Activated naive CD4-positive, alpha-beta T cell treated with Interleukin-2 at 50 U/mL for 16 hours (primary cell): ENCODE results near the gene EMILIN1.

Experiments used
- DNase-seq: peaks from one replicate; pipeline ENCODE4 v3.0.0-alpha.2; 2020

Gene EMILIN1

DNA sequence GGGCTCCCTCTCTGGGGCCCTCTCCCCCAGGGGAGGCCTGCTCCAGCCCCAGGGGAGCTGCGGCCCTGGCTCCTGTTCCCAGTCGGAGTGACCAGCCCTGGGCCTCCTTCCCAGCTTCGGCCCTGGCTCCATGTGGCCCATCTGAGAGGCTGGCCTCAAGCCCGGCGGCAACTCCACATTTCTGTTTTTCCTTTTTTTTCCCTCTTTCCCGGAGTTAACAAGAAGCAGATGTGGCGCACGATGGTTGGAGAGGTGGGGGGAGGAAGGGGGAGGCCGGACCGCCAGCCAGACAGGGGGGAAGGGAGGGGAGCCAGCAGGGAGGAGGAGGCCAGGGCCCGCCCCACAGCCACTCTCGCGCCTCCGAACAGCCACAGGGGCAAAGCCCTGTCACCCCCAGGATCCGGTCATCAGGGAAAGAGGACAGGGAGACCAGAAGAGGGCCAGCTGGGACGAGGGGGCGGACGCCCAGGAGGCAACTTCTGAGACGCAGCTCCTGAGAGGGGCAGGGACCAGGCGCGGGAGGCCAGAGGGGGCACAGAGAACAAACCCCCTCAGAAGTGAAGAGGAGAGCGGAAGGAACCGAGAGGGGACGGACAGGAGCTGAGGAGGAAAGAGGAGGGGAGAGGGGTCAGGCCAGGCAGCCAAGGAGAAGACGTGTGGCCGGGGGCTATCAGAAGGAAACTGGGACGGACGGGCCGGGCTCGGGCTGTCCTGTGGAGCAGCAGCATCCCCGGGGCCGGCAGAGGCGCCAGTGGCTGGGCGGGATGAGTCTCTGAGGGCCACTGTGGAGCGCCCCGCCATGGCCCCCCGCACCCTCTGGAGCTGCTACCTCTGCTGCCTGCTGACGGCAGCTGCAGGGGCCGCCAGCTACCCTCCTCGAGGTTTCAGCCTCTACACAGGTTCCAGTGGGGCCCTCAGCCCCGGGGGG is at the start of gene EMILIN1:
TSS of gene EMILIN1 (plus strand) at position 349 of the 928 bp plus-strand sequence. CDS start at position 800, 451 bp downstream.
- no peak for DNase-seq

DNA sequence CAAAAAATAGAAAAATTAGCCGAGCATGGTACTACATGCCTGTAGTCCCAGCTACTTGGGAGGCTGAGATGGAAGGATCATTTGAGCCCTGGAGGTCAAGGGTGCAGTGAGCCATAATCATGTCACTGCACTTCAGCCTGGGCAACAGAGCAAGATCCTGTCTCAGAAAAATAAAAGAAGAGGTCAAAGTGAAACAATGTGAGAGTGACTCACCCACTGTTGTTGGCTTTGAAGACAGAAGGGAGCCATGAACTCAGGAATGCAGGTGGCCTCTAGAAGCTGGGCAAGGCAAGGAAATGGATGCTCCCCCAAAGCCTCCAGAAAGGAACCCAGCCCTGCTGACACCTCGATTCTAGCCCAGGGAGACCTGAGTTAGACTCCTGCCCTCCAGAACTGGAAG is 49.4 kb upstream of the EMILIN1 start:
- no peak for DNase-seq

DNA sequence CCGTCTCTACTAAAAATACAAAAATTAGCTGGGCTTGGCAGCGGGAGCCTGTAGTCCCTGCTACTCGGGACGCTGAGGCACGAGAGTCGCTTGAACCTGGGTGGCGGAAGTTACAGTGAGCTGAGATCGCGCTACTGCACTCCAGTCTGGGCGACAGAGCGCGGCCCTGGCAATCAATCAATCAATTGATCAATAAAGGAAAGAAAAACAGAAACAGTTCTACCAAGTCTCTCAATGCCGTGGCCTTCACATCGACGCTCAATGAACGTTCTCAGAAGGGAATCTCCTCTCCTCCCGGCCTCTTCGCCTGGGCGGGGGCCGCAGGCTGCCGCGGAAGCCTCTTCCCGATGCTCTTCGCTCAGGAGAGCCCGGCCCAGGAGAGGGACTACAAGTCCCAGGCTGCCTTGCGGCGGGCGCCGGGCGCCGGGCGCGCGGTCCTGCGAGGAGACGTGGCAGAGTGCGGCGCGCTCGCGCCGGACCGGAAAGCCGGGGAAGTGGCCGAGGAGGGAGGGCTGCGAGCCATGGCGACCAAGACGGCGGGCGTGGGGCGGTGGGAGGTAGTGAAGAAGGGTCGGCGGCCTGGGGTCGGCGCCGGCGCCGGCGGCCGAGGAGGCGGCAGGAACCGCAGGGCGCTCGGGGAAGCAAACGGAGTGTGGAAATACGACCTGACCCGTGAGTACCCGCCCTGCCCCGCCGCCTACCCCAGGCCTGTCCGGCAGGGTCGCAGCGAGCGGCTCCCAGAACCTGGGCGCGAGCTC is 45.7 kb upstream of the EMILIN1 start, which contains the start of gene TMEM214:
TSS of gene TMEM214 (plus strand) at position 471 of the 758 bp plus-strand sequence. CDS start at position 522, 51 bp downstream.
- DNase-seq, result peak; percentile 82

DNA sequence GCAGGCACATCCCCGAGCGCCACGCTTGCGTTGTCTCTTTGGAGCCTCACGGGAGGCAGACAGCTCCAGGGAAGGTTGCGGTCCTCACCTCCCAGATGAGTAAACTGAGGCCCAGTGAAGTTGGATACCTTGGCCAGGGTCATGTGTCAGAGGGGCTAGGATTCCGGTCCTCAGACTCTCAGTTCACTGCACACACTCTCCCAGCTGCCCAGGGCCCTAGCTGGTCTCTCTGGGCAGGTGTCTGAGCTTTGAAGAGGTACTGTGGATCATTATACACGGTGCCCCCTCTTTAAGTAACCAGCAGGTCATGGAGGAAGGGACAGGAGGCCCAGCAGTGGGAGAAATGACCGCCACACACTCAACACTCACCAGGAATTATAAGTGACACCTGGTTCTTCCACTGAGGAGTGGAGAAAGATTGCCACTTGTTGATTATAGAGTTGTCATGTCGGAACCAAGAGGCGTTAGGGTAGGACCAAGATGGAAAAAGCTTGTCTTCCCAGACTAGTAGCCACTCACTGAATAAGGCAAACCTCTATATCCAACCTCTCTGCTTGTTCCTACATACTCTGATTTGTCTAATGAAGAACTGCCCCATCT is 45.1 kb upstream of the EMILIN1 start:
- DNase-seq, result no peak

DNA sequence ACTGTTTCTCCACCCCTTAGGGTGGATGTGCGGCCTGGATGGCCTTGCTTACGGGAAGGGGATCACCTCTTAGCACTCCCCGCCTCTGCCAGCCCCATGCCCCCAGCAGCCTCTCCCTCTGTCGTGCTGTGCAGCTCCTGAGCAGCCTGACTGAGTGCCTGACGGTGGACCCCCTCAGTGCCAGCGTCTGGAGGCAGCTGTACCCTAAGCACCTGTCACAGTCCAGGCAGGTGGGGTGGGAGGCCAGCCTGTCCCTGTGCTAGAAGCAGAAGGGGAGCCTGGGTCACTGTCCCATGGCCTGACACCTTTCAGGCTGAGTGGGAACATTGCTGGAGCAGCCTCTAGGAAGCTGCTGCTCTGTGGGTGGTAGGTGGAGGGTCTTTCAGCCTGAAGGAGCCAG is 40.4 kb upstream of the EMILIN1 start:
- no peak for DNase-seq

DNA sequence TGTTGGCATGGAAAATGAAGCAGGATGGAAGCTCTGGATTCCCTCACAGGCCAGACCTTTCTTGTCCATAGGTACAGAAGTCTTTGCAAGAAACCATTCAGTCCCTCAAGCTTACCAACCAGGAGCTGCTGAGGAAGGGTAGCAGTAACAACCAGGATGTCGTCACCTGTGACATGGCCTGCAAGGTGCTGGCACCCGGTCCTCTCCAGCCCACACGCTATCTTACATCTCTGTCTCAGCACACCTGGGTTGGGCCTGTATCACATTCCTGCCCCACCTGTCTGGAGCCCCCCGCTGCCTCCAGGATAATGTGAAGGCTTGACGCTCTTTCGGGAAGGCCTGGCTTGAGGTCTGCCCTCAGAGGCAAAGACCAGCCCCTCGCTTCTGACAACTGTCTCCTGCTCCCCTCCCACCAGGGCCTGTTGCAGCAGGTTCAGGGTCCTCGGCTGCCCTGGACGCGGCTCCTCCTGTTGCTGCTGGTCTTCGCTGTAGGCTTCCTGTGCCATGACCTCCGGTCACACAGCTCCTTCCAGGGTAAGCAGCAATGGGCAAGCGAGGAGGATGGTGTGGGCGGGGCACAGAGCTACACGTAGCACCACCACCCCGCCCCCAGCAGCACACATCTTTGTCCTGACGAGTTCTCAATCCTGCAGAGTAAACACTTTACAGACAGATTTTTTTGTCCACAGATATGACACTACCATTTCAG is 39.6 kb upstream of the EMILIN1 start:
- no peak for DNase-seq

DNA sequence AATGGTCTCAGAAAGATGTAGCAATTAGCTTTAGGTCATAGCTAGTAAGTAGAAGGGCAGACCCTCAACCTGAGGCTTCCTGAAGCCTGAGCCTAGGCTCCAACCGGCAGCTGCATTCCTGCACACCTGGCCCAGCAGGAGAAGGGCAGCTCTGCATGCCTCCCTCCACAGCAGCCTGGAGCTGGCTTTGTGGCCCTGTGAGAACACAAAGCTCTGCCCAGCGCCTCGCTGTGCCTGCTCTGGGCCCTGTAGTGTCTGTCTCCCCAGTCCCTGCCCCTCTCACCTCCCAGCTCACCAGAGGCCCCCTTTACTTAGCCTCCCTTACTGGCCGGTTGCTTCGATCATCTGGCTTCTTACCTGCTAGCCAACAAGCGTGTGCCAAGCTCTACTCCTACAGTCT is 39.0 kb upstream of the EMILIN1 start:
- no peak for DNase-seq

DNA sequence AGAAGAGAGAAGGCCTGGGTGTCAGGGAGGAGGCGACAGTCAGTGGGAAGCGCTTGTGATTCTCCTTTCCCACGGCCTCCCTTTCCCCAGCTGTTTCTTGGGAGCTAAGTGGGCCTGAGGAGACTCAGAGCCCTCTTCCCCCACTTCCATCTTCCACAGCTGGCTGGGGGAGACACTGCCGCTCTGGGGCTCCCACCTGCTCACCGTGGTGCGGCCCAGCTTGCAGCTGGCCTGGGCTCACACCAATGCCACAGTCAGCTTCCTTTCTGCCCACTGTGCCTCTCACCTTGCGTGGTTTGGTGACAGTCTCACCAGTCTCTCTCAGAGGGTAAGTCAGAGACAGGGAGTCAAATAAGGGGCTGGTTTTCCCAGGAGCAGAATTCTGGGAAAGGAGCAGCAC is 38.5 kb upstream of the EMILIN1 start:
- no peak for DNase-seq

DNA sequence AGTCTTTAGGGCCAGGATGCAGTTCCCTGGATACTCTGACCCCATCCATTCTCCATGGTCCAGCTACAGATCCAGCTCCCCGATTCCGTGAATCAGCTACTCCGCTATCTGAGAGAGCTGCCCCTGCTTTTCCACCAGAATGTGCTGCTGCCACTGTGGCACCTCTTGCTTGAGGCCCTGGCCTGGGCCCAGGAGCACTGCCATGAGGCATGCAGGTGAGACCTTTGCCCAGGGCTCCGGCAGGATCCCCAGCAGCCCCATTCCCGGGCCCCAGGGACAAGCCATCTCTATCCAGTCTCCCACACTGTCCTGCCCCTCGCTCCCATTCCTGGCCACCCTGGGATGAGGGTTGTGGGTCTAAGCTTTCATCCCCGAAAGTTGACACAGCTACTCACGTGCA is 38.1 kb upstream of the EMILIN1 start:
- DNase-seq, result no peak

DNA sequence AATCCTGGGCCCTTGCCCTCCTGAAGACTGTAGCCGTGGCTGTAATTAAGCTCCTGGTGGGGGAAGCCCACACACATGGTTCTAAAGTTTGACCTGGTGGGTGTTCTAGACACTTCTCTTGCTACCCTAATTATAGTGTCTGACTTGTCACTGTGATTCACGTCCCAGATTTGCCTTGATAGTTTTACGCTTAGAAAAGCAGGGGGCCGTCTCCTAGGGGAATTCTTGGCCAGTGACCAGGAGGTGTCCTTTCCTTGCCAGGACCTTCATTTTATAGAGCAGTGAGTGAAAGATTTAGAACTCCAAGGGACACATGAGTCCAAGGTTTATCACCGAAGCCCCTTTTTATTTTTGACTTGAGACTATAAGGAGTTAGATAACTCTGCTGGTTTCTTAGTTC is 36.7 kb upstream of the EMILIN1 start:
- DNase-seq, result no peak

DNA sequence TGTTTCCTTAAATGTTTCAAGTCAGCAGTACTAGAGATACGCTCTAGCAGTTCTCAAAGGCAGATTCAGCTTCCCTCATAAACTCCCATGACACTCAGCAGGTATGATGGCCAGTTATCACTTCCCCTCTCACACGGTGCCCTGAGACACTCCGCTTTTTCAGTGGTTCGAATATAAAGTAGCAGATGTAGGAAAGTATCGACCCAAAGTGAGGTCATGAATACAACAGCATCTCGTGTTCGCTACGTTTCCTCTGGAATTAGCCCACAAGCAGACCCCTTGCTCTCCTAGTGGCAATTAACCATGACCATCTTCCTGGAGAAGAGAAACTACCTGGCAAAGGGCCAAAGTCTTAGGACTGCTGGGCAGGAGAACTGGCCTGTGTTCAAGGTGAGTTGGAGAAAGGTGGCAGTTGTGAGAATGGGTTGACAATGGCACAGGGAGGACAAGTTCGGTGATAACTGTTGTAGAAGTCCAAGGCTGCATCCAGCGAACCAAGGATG is 36.2 kb upstream of the EMILIN1 start:
- DNase-seq, result no peak

DNA sequence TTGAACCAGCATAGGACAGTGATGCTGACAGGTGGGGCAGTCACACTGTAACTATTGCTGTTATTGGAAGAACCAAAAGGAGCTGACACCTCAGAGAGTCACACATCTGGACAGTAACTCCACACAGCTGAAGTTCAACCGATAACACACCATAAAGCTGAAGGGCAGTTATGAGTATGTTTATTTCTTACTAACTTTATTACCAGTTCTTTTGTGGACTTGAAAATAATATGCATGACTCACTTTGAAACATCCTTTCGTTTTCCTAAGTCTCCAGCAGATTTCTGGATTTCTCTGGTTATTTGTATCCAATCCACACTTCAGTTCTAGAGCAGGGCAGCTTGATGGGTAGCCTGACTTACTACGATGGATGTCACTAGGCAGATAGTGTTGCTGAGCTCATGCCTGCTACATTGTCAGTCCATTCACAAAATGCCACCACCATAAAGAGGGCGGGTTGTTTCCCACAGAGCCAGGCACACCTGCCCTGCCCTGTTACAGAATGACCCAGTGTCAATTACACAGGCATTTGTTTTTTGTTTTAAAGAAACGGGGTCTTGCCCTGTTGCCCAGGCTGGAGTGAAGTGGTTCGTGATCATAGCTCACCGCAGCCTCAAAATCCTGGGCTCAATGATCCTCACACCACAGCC is 35.3 kb upstream of the EMILIN1 start:
- no peak for DNase-seq

DNA sequence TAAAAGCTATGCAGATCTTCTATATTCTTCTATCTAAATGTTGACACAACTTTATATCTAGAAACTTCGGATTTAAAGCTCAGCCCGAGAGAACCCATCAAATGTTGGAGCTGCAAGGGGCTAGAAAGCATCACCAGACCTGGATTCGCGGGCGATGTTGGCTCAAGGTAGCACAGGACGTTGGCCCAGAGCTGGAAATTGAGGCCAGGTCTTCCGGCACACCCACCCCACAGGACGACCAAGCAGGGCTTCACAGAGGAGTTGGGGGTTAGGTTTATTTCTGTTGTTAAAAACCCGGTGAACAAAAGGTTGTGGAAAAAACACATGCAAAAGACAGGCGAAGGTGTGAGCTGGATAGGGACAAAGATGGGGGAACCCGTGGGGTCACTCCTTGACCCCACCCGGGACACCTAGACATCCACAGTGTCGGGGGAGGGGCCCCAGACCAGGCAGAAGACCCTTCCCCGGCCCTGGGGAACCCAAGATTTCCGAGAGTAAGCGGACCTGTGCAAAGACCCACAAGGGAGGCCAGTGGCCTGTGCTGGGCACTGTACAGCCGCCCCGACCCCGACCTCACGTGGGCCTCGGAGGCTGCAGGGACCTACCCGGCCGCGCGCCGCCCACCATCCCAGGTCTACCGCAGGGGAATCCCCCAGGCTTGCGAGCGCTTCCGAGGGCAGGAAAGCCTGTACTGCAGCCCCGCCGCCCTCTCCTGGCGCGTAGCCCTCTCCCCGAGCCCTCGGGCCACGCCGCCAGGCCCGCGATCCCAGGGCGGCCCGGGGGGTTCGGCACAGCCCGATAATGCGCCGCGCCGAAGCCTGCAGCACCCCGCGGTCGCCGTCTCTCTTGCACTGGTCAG is 28.8 kb upstream of the EMILIN1 start:
- peak; percentile 76 for DNase-seq

DNA sequence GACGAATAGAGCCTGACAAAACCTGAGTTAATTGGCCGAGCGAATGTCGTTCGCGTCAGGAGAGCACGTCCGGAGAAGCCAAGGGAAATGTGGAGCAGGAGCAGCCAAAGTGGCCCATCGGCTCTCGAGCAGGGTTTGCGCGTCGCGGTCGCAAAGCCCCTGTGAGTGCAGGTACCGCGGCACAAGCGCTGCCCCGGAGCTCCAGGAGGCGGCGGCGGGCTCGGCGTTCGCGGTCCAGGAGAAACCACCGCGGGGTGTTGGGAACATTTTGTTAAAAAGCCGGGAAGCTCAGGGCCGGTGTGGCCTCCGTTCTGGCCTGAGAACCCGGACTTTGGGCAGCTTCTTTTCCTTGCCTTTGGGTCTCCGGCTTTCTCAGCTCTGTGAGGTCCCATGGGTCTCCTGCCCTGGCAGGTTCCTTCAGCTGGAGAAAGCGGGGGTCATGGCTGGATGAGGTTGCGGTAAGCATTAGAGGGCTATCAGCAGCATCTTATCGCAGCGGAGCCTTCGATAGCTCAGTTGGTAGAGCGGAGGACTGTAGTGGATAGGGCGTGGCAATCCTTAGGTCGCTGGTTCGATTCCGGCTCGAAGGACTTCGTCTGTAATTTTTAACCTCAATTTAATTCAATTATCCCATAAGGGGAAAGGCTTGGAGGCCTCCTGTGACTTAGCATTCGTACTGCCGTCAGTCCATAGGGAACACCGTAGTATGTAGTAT is 28.0 kb upstream of the EMILIN1 start:
- DNase-seq, result peak; percentile 91

DNA sequence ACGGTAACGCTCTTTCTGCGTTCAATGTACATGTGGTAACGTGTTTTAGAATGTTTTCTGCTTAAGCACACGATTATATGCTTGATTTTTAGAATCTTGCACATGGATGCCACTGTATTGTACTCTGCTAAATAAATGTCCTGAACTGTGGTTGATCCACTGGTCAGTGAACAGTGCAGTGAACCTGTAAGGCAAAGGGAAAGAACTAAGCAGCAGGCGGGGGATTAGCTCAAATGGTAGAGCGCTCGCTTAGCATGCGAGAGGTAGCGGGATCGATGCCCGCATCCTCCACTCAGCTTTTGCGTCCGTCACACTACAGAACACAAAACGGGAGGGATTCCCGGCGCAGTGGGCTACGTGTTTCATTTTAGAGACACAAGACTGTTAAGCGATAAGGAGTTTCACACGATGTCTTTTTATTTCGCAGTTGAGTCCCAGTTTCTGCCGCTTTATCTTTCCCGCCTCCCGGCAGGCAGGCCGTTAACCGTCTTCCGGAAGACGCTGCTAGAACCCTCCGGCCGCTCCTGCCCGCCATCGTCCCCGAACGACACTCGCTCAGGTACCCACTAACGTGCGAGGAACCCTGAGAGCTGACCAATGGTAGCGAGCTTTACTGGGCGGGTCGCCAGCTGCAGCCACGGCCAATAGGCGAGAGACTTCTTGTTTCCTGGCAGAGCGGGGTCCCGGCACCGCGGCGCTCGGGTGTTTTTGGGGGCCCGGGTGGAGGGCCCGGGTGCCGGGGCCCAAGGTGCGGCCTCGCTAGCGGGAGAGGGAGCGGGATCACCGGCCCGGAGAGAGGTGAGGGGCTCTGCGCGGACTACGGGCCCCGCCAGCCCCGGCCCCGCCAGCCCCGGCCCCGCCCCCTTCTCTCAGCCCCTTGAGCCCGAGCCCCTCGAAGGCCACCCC is 27.2 kb upstream of the EMILIN1 start, which contains the start of gene AGBL5:
TSS of gene AGBL5 (plus strand) at position 673 of the 906 bp plus-strand sequence. CDS start 1,291 bp downstream, outside the sequence.
- DNase-seq, result peak; percentile 97

DNA sequence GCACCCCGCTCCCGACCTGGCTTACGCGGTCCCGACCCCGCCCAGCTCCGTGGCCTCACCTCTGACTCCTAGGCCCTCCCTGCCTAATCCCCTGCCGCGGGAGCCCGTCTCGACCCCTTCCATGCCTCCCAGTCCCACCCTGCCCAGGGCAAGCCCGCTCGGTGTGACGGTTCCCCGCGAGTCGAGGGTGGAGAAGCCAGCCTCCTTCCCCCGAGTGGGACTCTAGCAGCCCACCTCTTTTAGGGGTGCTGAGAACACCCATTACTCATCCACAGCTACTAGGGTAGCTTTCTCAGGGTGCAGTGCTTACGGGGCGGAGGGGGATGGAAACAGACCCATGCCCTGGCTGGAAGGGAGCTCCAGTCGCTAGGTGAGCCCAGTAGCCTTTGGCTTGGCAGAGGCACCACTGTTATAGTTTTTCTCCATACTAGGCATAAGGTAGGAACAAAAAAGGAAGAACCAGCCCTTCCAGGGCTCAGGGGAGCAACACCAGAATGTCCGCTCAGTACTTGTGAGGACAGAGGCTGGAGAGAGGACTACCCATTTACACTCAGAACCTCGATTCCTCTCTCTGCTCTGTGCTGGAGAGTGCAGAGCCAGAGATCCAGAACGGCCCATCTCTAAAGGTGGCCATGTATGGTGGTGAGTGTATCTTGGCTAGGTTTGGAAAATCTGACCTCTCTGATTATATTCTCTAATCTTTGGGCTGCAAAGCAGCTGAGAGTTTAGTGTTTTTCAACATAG is 26.3 kb upstream of the EMILIN1 start:
- DNase-seq, result no peak

DNA sequence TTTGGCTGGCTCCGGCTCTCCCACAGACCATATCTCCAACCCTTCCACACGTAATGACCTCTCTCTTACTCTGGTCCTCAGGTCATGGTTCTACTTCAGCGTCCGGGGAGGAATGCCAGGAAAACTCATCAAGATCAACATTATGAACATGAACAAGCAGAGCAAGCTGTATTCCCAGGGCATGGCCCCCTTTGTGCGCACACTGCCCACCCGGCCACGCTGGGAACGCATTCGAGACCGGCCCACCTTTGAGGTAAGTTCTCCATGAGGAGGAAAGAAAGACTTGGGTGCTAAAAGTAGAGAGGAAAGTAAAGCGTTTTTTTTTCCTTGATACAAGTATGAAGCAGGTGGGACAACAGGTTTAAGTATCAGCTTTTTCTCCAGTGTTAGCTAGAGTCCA is 25.1 kb upstream of the EMILIN1 start:
- DNase-seq, result no peak

DNA sequence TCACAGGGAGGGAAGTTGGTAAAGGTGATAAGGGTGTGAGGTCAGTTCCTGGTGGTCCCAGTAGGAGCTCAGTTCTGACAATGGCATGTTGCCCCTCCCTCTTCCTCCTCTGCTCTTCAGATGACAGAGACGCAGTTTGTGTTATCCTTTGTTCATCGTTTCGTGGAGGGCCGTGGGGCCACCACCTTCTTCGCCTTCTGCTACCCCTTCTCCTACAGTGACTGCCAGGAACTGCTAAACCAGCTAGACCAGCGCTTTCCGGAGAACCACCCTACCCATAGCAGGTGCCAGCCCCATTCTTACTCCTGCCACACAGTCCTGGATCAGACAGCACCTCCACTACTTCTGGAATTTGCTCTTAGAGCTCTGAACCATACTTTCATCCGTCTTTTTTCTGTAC is 24.6 kb upstream of the EMILIN1 start:
- no peak for DNase-seq
